ENCODE measurements around the gene CDH23. TPM values are rescaled to one million over a fixed set of nuclear protein-coding genes. Genes with fewer than 3 reads are reported as not detected.

Gene CDH23
- total RNA-seq, 4 donors from 2014 or later, result 7.1 to 56.2 (median 25.4) TPM

- H3K36me3 ChIP-seq, result no peaks in the 10 kb centered on the region
- DNase-seq, result no peak
- intact Hi-C loops (cut with DNase I; ENCODE audit: low total_unique reads), result no loop called here
- H3K27ac ChIP-seq, result no peak overlapping the region
- H3K9me3 ChIP-seq, result no peaks in the 10 kb centered on the region
- no peaks in the 10 kb centered on the region for H3K27me3 ChIP-seq
- H3K4me3 ChIP-seq, result no peak overlapping the region
- TF ChIP-seq CTCF (IDR thresholded peaks at IDR 0.05), result no peak
- no peak for TF ChIP-seq POLR2A (IDR thresholded peaks at IDR 0.05)
- H3K4me1 ChIP-seq, result peaks cover 0 to 6% of the 10 kb centered on the region in 2 donors
Observed at GRCh38 chr10:71750986-71751385, 354.3 kb downstream of the CDH23 start.

DNA sequence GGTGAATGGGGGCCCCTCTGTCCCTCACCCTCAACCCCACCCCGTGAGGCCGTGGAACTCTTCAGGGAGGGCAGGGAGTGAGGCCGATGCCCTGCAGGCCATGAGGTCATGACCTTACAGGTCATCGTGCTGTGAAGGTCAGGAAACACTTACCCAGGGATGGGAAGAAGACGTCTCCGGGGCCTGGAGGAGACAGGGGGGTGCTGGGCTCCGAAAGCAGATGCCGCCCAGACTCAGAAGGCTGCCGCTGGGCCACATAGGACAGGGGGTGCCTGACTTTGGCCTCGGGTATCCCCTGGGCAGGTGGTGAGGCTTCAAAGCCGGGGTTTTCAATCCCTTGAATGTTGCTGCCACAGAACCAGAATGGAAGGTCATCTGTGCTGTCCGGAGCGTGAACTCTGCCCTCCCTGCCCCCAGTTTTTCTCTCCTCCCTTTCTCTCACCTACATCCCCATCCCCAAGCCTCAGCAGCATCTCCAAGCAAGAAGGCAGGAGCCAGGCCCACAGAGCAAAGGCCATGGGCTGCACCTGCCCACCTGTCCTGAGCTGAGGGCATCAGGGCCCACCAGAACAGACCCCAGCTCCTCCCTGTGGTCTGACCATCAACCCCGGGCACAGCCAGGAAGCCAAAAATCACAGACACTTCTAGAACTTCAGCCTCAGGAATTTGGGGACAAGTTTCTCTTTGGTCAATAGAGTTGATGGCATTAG lies 354.9 kb downstream of the CDH23 start:
- peaks cover 0 to 10% of the 10 kb centered on the region in 2 donors for H3K4me1 ChIP-seq

DNA sequence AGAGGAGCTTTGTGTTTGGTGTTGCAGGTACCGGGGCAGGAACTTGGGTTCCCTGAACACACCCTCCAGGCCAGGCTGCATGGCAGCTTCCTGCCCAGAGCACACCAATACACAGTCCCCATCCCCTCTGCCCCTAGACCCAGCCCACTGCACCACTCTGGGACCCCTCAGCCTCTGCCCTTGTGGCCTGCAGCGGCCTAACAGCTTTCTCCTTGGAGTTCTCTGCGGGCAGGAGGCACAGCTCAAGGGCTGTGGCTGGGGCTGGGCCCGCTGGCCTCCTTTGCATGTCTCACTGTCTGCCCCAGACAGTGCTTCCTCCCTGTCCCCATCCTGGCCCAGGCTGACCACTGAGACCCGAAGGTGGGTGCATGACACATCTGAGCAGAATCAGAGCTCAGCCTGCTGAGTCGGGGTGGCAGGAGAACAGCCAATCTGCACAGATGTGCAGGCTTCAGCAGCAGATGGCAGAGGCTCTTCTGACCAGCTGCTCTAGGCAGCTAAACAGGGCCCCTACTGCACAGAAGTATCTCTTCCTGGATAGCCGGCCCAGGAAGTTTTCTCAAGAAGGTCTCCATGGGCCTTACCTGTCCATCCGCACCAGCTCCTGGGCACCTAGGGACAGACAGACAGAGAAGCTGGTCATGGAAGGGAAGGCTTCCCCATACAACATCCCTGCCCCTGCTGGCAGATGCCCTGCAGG lies 355.8 kb downstream of the CDH23 start:
- intact Hi-C loops (cut with DNase I; ENCODE audit: low total_unique reads), result no loop called here
- no peaks in the 10 kb centered on the region for H3K9me3 ChIP-seq
- DNase-seq, result no peak
- no peak for TF ChIP-seq POLR2A (IDR thresholded peaks at IDR 0.05)
- H3K27ac ChIP-seq, result peak overlapping the region in 1 of 2 donors; percentile 7
- H3K27me3 ChIP-seq, result no peaks in the 10 kb centered on the region
- H3K4me3 ChIP-seq, result no peak overlapping the region
- H3K36me3 ChIP-seq, result no peaks in the 10 kb centered on the region
- peaks cover 0 to 12% of the 10 kb centered on the region in 2 donors for H3K4me1 ChIP-seq

More for the DNA sequence above, 354.9 kb downstream of the CDH23 start:
- DNase-seq, result no peak
- no peak for TF ChIP-seq CTCF (IDR thresholded peaks at IDR 0.05)
- TF ChIP-seq POLR2A (IDR thresholded peaks at IDR 0.05), result no peak
- no peaks in the 10 kb centered on the region for H3K27me3 ChIP-seq
- H3K9me3 ChIP-seq, result no peaks in the 10 kb centered on the region
- no peak overlapping the region for H3K4me3 ChIP-seq
- no peak overlapping the region for H3K27ac ChIP-seq
- intact Hi-C loops (cut with DNase I; ENCODE audit: low total_unique reads), result no loop called here
- H3K36me3 ChIP-seq, result no peaks in the 10 kb centered on the region

DNA sequence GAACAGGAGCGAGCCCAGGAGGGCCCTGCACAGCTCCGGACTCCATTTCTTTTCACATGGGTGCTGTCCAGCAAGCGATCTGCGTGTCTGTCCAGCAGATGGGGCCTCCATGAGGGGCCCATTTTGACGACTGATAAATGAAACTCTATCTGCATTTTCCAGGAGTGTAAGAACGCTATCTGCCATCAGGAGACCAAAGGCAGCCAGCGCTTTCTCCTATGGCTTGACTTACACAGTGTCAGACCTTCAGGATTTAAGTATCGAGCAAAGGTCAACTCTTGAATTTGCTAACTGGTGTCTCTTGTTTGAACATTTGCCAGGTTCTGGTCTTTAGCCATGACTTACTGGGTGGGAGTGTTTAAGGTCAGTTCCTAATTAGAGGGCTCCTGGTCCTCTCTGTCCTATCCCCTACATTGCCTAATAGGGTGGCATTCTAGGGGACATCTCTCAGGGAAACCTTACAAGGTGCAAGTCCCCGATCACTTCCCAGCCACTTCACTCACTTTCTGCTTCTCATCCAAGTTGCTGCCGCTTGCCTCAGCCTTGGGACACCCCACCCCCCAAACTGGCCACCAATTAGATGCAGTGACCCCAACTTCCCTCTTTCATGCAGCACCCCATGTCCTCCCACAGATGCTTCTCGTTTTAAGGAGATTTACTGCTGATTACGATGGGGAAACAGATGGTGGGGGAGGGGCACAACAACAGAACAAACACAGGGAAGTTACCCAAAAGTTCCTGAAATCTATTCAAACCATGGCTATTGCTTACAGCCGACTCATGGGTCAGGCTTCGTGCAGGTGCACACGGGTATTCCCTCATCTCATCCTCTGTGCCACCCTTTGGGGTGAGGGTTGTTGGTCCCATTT lies 356.6 kb downstream of the CDH23 start:
- TF ChIP-seq POLR2A (IDR thresholded peaks at IDR 0.05), result no peak
- TF ChIP-seq CTCF (IDR thresholded peaks at IDR 0.05), result no peak
- DNase-seq, result peak in 1 of 2 donors; percentile 40
- H3K4me1 ChIP-seq, result peaks cover 0 to 6% of the 10 kb centered on the region in 2 donors
- H3K27ac ChIP-seq, result peak overlapping the region in 1 of 2 donors; percentile 7
- H3K27me3 ChIP-seq, result no peaks in the 10 kb centered on the region
- H3K4me3 ChIP-seq, result no peak overlapping the region
- intact Hi-C loops (cut with DNase I; ENCODE audit: low total_unique reads), result no loop called here
- H3K9me3 ChIP-seq, result no peaks in the 10 kb centered on the region
- no peaks in the 10 kb centered on the region for H3K36me3 ChIP-seq

DNA sequence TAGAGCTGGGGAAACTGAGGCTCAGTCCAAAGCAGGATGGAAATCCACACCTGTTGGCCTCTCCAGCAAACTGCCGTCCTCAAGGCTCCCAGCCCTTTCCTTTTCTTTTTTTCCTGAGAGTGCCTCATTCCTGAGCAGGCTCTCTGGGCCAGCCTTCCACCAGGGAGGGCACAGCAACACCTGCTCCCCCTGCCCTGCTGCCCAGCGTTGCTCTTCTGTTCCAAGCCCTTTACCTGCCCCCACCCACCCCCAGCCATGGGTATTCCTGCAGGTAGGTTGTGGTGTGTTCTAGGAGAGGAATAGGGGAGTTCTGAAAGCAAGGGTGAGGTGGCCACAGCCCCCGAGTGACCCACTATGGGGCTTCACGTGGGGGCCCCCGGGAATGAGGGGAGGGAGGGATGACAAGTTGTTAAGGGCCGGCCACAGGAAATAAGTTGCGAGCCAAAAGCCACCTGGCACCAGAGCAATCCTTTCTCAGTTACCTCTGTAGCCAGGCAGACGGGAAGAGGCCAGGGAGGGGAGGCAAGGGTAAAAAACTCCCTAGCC lies 357.3 kb downstream of the CDH23 start:
- Histone ChIP-seq H3K4me1 (peaks cover 0 to 6% of the 10 kb centered on the region in 2 donors), H3K9me3 (no peaks in the 10 kb centered on the region), H3K27me3 (no peaks in the 10 kb centered on the region), H3K36me3 (no peaks in the 10 kb centered on the region), H3K4me3 (no peak overlapping the region), H3K27ac (no peak overlapping the region)
- no peak for DNase-seq
- intact Hi-C loops (cut with DNase I; ENCODE audit: low total_unique reads), result no loop called here
- TF ChIP-seq CTCF (IDR thresholded peaks at IDR 0.05) (no peak), POLR2A (IDR thresholded peaks at IDR 0.05) (no peak)

Data from uterus (tissue), 4 donors.